Mucosa of descending colon (tissue), 3 donors: Measurements from ENCODE around the gene ARNT2. TPM values are rescaled to one million over a fixed set of nuclear protein-coding genes. Genes with fewer than 3 reads are reported as not detected.

Experiments
- ATAC-seq: fragments of 200-7000 bp; cut with Tn5 transposase; one replicate; pipeline ENCODE4 v1.9.1; 2020; ENCODE audit warnings: mild to moderate bottlenecking, moderate library complexity
- DNase-seq, 3 donors: peaks; one replicate each; pipeline ENCODE4 v3.0.0-alpha.2; 2020
- H3K36me3 ChIP-seq: fragments of 200-600 bp; one replicate; pipeline ENCODE4 v1.8.0; 2021; ENCODE audit warnings: low read depth, mild to moderate bottlenecking
- H3K4me1 ChIP-seq: fragments of 200-600 bp; one replicate; pipeline ENCODE4 v1.8.0; 2021; ENCODE audit warnings: low read depth, mild to moderate bottlenecking
- H3K4me3 ChIP-seq: fragments of 200-600 bp; one replicate; pipeline ENCODE4 v1.8.0; 2021; ENCODE audit warnings: mild to moderate bottlenecking
- H3K9me3 ChIP-seq: fragments of 200-600 bp; one replicate; pipeline ENCODE4 v1.8.0; 2021; ENCODE audit warnings: mild to moderate bottlenecking
- intact Hi-C, 2 donors: fragments of 100-400 bp; cut with DNase I in 1 of 2; cut with micrococcal nuclease in 1 of 2; formaldehyde crosslinking; loops; one replicate each; pipeline versions ENCODE4 v1.11.0 to v1.11.1; 2022; cut with DNase I, micrococcal nuclease
- total RNA-seq, 3 donors: library from RNA; stranded (reverse); fragmentation: NEBNext Ultra II Directional in 2 of 3; extraction: Animal tissue kit (Norgen Biotek cat#: 25700) in 2 of 3; gene quantifications; one replicate each; pipeline versions ENCODE4 v1.2.1 to v1.2.4, GENCODE V29; 2021 to 2023
- TF ChIP-seq, protein P1 (sequence below): fragments of 200-600 bp; IDR thresholded peaks from one replicate; pipeline ENCODE4 v1.8.0; 2022; ENCODE audit warnings: antibody characterized with exemption, mild to moderate bottlenecking
- donor health status: DM: no; HTN: no; CAD: no; lungs with moderate emphysema.
- donor health status: DM: no; HTN: no; CAD: no.
- donor health status: DM: no; HTN: yes; CAD: no.

ARNT2 gene
- total RNA-seq, 3 donors from 2014 or later = 2.8 to 11.1 (median 3.2) TPM

GRCh38 chr15:80418892-80419537 lies 14.8 kb downstream of the ARNT2 start:
- Histone ChIP-seq H3K4me3 (no peak overlapping the region), H3K36me3 (no peaks in the 10 kb centered on the region), H3K9me3 (no peaks in the 10 kb centered on the region), H3K4me1 (no peaks in the 10 kb centered on the region)
- TF ChIP-seq, protein P1, sequence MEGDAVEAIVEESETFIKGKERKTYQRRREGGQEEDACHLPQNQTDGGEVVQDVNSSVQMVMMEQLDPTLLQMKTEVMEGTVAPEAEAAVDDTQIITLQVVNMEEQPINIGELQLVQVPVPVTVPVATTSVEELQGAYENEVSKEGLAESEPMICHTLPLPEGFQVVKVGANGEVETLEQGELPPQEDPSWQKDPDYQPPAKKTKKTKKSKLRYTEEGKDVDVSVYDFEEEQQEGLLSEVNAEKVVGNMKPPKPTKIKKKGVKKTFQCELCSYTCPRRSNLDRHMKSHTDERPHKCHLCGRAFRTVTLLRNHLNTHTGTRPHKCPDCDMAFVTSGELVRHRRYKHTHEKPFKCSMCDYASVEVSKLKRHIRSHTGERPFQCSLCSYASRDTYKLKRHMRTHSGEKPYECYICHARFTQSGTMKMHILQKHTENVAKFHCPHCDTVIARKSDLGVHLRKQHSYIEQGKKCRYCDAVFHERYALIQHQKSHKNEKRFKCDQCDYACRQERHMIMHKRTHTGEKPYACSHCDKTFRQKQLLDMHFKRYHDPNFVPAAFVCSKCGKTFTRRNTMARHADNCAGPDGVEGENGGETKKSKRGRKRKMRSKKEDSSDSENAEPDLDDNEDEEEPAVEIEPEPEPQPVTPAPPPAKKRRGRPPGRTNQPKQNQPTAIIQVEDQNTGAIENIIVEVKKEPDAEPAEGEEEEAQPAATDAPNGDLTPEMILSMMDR = peak; percentile 44
- DNase-seq = peak in 1 of 3 donors; percentile 50
- ATAC-seq = peak; percentile 39
- intact Hi-C loops = no loop called here

GRCh38 chr15:80419546-80419945 lies 15.4 kb downstream of the ARNT2 start:
- no peak for ATAC-seq

GRCh38 chr15:80420658-80421057 lies 16.5 kb downstream of the ARNT2 start:
- no peak for ATAC-seq
- Histone ChIP-seq H3K4me3 (no peak overlapping the region), H3K36me3 (no peaks in the 10 kb centered on the region), H3K4me1 (no peaks in the 10 kb centered on the region), H3K9me3 (no peaks in the 10 kb centered on the region)
- TF ChIP-seq, protein P1 = no peak
- intact Hi-C loops = no loop called here
- DNase-seq = no peak

More at GRCh38 chr15:80419546-80419945, 15.4 kb downstream of the ARNT2 start:
- no peak for DNase-seq
- no peaks in the 10 kb centered on the region for H3K36me3 ChIP-seq
- H3K9me3 ChIP-seq = no peaks in the 10 kb centered on the region
- TF ChIP-seq, protein P1 = no peak
- no peaks in the 10 kb centered on the region for H3K4me1 ChIP-seq
- H3K4me3 ChIP-seq = no peak overlapping the region
- intact Hi-C loops = no loop called here

DNA sequence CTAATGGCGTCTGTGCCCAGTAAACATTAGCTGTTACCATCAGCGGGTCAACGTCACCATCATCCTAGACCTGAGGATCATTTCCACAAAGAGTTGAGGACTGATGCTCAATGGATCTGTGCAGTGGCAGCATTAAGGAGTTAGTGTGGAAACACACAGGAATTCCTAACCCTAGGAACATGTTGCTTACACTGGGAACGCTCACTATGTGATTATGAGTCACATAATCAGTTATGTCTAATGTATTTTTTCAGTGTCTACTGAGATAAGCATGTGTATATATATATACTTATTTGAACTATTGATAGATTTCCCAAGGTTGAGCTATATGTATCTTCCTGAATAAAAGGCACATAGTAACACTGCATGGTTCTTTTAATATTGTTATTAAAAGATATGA lies 19.0 kb downstream of the ARNT2 start:
- intact Hi-C loops = no loop called here
- ATAC-seq (no peak), DNase-seq (no peak)
- no peaks in the 10 kb centered on the region for H3K9me3 ChIP-seq
- no peaks in the 10 kb centered on the region for H3K36me3 ChIP-seq
- H3K4me1 ChIP-seq = no peaks in the 10 kb centered on the region
- no peak overlapping the region for H3K4me3 ChIP-seq
- TF ChIP-seq, protein P1 = no peak

GRCh38 chr15:80424381-80424780 lies 20.2 kb downstream of the ARNT2 start:
- Histone ChIP-seq H3K4me3 (no peak overlapping the region), H3K4me1 (no peaks in the 10 kb centered on the region), H3K36me3 (no peaks in the 10 kb centered on the region), H3K9me3 (no peaks in the 10 kb centered on the region)
- intact Hi-C loops = no loop called here
- no peak for DNase-seq
- TF ChIP-seq, protein P1 = no peak
- ATAC-seq = no peak
